Measurements from ENCODE around the gene BTBD9. TPM values are rescaled to one million over a fixed set of nuclear protein-coding genes. Genes with fewer than 3 reads are reported as not detected.

Gene BTBD9
- total and polyA plus RNA-seq, 9 of the 15 experiments (the other 6 are each of a cell fraction or from before 2014, with no cell fraction given): 0.08 to 1.6 (median 0.58) TPM

DNA sequence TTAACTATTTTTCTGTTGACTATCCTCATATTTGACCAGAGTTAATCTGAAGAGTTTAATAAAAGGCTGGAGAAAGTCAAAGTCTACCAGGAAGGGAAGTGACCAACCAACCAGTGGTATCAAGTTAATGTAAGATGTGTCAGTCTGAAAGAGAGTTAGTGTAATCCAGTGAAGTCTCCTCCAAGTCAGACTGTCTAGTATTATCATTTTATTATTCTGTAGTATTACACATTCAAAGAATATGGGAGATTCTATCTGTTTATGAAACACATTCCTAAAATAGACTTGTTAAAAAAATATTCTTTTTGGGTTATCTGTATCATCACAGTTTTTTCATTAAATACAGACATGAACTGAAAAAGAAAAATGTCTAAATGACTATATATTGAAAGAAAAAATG, 194.4 kb downstream of the BTBD9 start:
- no peak overlapping the region for H2AFZ ChIP-seq (ENCODE audit: low read depth, low read length)
- H3K27me3 ChIP-seq (ENCODE audit: control insufficient read depth in 2 of 2, insufficient read depth in 2 of 2, low read length in 2 of 2): peaks cover 7 to 11% of the 10 kb centered on the region in 2 experiments; a peak in 3 of 5 replicates
- ChIA-PET CTCF (ENCODE audit: low intra/inter-chr PET ratio) (no interaction called here), POLR2A (no interaction called here)
- H3K4me1 ChIP-seq (replicated peaks in 1 of 2; ENCODE audit: control insufficient read depth in 2 of 2, insufficient read depth in 2 of 2, low read length in 2 of 2): no peaks in the 10 kb centered on the region
- H4K20me1 ChIP-seq (replicated peaks; ENCODE audit: control insufficient read depth, insufficient read depth, low read length): no peaks in the 10 kb centered on the region
- no peaks in the 10 kb centered on the region for H3K79me2 ChIP-seq (ENCODE audit: control insufficient read depth, insufficient read depth, low read length)
- H3K4me2 ChIP-seq (ENCODE audit: insufficient read depth, low read length): no peak overlapping the region
- no peaks in the 10 kb centered on the region for H3K9me3 ChIP-seq (replicated peaks; ENCODE audit: control insufficient read depth, insufficient read depth, low read depth, low read length)
- no TSS peak for BruUV-seq (replicated peaks)
- FAIRE-seq: no peak
- no peaks in the 10 kb centered on the region for H3K9me1 ChIP-seq (ENCODE audit: control insufficient read depth, insufficient read depth, low read length)
- no peak overlapping the region for H3K9ac ChIP-seq (ENCODE audit: insufficient read depth in 1 of 2, low read depth in 2 of 2, low read length in 2 of 2)
- no peak for DNase-seq (ENCODE audit: extremely low read depth in 1 of 4, low spot score in 3 of 4)
- H3K27ac ChIP-seq (ENCODE audit: extremely low read depth, low read depth, low read length): no peak overlapping the region
- no peak for ATAC-seq
- intact Hi-C loops (cut with micrococcal nuclease) (no loop called here), in situ Hi-C loops (cut with MboI) (no loop called here)
- no peaks in the 10 kb centered on the region for H3K36me3 ChIP-seq (ENCODE audit: control insufficient read depth, insufficient read depth, low read length)
- TF ChIP-seq NONO (IDR thresholded peaks at IDR 0.05; ENCODE audit: low read depth in 2 of 2, low read length in 1 of 2): no peak
- no peak for TF ChIP-seq TRIM28 (IDR thresholded peaks at IDR 0.05)
- TF ChIP-seq, protein P1, sequence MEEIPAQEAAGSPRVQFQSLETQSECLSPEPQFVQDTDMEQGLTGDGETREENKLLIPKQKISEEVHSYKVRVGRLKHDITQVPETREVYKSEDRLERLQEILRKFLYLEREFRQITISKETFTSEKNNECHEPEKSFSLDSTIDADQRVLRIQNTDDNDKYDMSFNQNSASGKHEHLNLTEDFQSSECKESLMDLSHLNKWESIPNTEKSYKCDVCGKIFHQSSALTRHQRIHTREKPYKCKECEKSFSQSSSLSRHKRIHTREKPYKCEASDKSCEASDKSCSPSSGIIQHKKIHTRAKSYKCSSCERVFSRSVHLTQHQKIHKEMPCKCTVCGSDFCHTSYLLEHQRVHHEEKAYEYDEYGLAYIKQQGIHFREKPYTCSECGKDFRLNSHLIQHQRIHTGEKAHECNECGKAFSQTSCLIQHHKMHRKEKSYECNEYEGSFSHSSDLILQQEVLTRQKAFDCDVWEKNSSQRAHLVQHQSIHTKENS (CRISPR knock-in tag; IDR thresholded peaks at IDR 0.05): no peak
- no peak for TF ChIP-seq FOXJ2 (tag; IDR thresholded peaks at IDR 0.05)
- TF ChIP-seq, protein P2, sequence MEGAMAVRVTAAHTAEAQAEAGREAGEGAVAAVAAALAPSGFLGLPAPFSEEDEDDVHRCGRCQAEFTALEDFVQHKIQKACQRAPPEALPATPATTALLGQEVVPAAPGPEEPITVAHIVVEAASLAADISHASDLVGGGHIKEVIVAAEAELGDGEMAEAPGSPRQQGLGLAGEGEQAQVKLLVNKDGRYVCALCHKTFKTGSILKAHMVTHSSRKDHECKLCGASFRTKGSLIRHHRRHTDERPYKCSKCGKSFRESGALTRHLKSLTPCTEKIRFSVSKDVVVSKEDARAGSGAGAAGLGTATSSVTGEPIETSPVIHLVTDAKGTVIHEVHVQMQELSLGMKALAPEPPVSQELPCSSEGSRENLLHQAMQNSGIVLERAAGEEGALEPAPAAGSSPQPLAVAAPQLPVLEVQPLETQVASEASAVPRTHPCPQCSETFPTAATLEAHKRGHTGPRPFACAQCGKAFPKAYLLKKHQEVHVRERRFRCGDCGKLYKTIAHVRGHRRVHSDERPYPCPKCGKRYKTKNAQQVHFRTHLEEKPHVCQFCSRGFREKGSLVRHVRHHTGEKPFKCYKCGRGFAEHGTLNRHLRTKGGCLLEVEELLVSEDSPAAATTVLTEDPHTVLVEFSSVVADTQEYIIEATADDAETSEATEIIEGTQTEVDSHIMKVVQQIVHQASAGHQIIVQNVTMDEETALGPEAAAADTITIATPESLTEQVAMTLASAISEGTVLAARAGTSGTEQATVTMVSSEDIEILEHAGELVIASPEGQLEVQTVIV (CRISPR knock-in tag; IDR thresholded peaks at IDR 0.05; ENCODE audit: borderline replicate concordance): no peak
- no peak for TF ChIP-seq KAT7 (CRISPR knock-in tag; IDR thresholded peaks at IDR 0.05; ENCODE audit: borderline replicate concordance)
- no peak for TF ChIP-seq ZZZ3 (IDR thresholded peaks at IDR 0.05)
- TF ChIP-seq XRCC4 (IDR thresholded peaks at IDR 0.05; ENCODE audit: extremely low read depth, insufficient read depth, insufficient read length): no peak
- no peak for TF ChIP-seq NFATC3 (IDR thresholded peaks at IDR 0.05)
- no peak for TF ChIP-seq CBFA2T2 (conservative IDR thresholded peaks at IDR 0.05)
- TF ChIP-seq, protein P3, sequence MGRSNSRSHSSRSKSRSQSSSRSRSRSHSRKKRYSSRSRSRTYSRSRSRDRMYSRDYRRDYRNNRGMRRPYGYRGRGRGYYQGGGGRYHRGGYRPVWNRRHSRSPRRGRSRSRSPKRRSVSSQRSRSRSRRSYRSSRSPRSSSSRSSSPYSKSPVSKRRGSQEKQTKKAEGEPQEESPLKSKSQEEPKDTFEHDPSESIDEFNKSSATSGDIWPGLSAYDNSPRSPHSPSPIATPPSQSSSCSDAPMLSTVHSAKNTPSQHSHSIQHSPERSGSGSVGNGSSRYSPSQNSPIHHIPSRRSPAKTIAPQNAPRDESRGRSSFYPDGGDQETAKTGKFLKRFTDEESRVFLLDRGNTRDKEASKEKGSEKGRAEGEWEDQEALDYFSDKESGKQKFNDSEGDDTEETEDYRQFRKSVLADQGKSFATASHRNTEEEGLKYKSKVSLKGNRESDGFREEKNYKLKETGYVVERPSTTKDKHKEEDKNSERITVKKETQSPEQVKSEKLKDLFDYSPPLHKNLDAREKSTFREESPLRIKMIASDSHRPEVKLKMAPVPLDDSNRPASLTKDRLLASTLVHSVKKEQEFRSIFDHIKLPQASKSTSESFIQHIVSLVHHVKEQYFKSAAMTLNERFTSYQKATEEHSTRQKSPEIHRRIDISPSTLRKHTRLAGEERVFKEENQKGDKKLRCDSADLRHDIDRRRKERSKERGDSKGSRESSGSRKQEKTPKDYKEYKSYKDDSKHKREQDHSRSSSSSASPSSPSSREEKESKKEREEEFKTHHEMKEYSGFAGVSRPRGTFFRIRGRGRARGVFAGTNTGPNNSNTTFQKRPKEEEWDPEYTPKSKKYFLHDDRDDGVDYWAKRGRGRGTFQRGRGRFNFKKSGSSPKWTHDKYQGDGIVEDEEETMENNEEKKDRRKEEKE (IDR thresholded peaks at IDR 0.05; ENCODE audit: borderline replicate concordance in 1 of 2, control insufficient read depth in 1 of 2, low read depth in 2 of 2, low read length in 1 of 2): no peak
- no peak for TF ChIP-seq ZNF324 (CRISPR knock-in tag; IDR thresholded peaks at IDR 0.05)
- TF ChIP-seq, protein P4, sequence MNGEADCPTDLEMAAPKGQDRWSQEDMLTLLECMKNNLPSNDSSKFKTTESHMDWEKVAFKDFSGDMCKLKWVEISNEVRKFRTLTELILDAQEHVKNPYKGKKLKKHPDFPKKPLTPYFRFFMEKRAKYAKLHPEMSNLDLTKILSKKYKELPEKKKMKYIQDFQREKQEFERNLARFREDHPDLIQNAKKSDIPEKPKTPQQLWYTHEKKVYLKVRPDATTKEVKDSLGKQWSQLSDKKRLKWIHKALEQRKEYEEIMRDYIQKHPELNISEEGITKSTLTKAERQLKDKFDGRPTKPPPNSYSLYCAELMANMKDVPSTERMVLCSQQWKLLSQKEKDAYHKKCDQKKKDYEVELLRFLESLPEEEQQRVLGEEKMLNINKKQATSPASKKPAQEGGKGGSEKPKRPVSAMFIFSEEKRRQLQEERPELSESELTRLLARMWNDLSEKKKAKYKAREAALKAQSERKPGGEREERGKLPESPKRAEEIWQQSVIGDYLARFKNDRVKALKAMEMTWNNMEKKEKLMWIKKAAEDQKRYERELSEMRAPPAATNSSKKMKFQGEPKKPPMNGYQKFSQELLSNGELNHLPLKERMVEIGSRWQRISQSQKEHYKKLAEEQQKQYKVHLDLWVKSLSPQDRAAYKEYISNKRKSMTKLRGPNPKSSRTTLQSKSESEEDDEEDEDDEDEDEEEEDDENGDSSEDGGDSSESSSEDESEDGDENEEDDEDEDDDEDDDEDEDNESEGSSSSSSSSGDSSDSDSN (IDR thresholded peaks at IDR 0.05; ENCODE audit: borderline replicate concordance in 1 of 2, low read depth in 2 of 2, low read length in 2 of 2): no peak
- no peak overlapping the region for H3K4me3 ChIP-seq
